ENCODE data around the gene IL1A.
"Not testable (repeated sequence)": the region's sequence is repeated elsewhere in the genome, so short reads cannot be mapped to it uniquely, and the experiment has no call there.

Gene IL1A

GRCh38 chr2:112784199-112785189 lies at the start of gene IL1A:
IL1A (minus strand) TSS chr2:112784493; CDS start chr2:112783770, 723 bp downstream.
- Mint-ChIP-seq H3K27me3 (ENCODE audit: low read depth) (peaks cover under 1% of the 10 kb centered on the region), H3K27ac (no peak within 1 kb of the TSS), H3K4me1 (ENCODE audit: low read depth) (peaks cover 13% of the 10 kb centered on the region), H3K9me3 (no peaks in the 10 kb centered on the region), H3K36me3 (ENCODE audit: low read depth) (no peaks in the 10 kb centered on the region), H3K4me3 (peak within 1 kb of the TSS; percentile 8)
- peak; percentile 20 for DNase-seq (ENCODE audit: low spot score)

- no peaks in the 10 kb centered on the region for H3K9me3 Mint-ChIP-seq
- H3K27me3 Mint-ChIP-seq (ENCODE audit: low read depth) = peaks cover 10% of the 10 kb centered on the region
- no peak for DNase-seq (ENCODE audit: low spot score)
- H3K4me1 Mint-ChIP-seq (ENCODE audit: low read depth) = peaks cover 2% of the 10 kb centered on the region
- no peak overlapping the region for H3K27ac Mint-ChIP-seq
- H3K4me3 Mint-ChIP-seq = no peak overlapping the region
- H3K36me3 Mint-ChIP-seq (ENCODE audit: low read depth) = no peaks in the 10 kb centered on the region
Observed at GRCh38 chr2:112833976-112834375, 49.7 kb upstream of the IL1A start.

- not testable (repeated sequence) for H3K27me3 Mint-ChIP-seq (ENCODE audit: low read depth); H3K9me3 Mint-ChIP-seq; H3K4me1 Mint-ChIP-seq (ENCODE audit: low read depth); DNase-seq (ENCODE audit: low spot score); H3K36me3 Mint-ChIP-seq (ENCODE audit: low read depth); H3K4me3 Mint-ChIP-seq; H3K27ac Mint-ChIP-seq
Observed at GRCh38 chr2:112833639-112833931, 49.3 kb upstream of the IL1A start.

- DNase-seq (ENCODE audit: low spot score) = no peak
- no peaks in the 10 kb centered on the region for H3K36me3 Mint-ChIP-seq (ENCODE audit: low read depth)
- H3K4me1 Mint-ChIP-seq (ENCODE audit: low read depth) = peaks cover 9% of the 10 kb centered on the region
- H3K4me3 Mint-ChIP-seq = no peak overlapping the region
- no peaks in the 10 kb centered on the region for H3K9me3 Mint-ChIP-seq
- H3K27ac Mint-ChIP-seq = no peak overlapping the region
- peaks cover 2% of the 10 kb centered on the region for H3K27me3 Mint-ChIP-seq (ENCODE audit: low read depth)
Observed at GRCh38 chr2:112832841-112833638, 48.7 kb upstream of the IL1A start.

GRCh38 chr2:112831946-112832840 lies 47.9 kb upstream of the IL1A start:
- no peak for DNase-seq (ENCODE audit: low spot score)
- H3K4me1 Mint-ChIP-seq (ENCODE audit: low read depth) = peaks cover 9% of the 10 kb centered on the region
- no peak overlapping the region for H3K27ac Mint-ChIP-seq
- H3K36me3 Mint-ChIP-seq (ENCODE audit: low read depth) = no peaks in the 10 kb centered on the region
- H3K9me3 Mint-ChIP-seq = no peaks in the 10 kb centered on the region
- H3K27me3 Mint-ChIP-seq (ENCODE audit: low read depth) = peaks cover 2% of the 10 kb centered on the region
- H3K4me3 Mint-ChIP-seq = no peak overlapping the region

- Mint-ChIP-seq H3K36me3 (ENCODE audit: low read depth) (no peaks in the 10 kb centered on the region), H3K4me3 (no peak overlapping the region), H3K4me1 (ENCODE audit: low read depth) (peaks cover 9% of the 10 kb centered on the region), H3K27me3 (ENCODE audit: low read depth) (peaks cover 2% of the 10 kb centered on the region), H3K9me3 (no peaks in the 10 kb centered on the region), H3K27ac (no peak overlapping the region)
- no peak for DNase-seq (ENCODE audit: low spot score)
Observed at GRCh38 chr2:112831513-112831845, 47.2 kb upstream of the IL1A start.

GRCh38 chr2:112830682-112831512 lies 46.6 kb upstream of the IL1A start:
- H3K27me3 Mint-ChIP-seq (ENCODE audit: low read depth) = peaks cover 2% of the 10 kb centered on the region
- peaks cover 9% of the 10 kb centered on the region for H3K4me1 Mint-ChIP-seq (ENCODE audit: low read depth)
- no peaks in the 10 kb centered on the region for H3K9me3 Mint-ChIP-seq
- no peaks in the 10 kb centered on the region for H3K36me3 Mint-ChIP-seq (ENCODE audit: low read depth)
- H3K4me3 Mint-ChIP-seq = no peak overlapping the region
- no peak overlapping the region for H3K27ac Mint-ChIP-seq
- no peak for DNase-seq (ENCODE audit: low spot score)

GRCh38 chr2:112829961-112830681 lies 45.8 kb upstream of the IL1A start:
- Mint-ChIP-seq H3K9me3 (no peaks in the 10 kb centered on the region), H3K27me3 (ENCODE audit: low read depth) (peaks cover 2% of the 10 kb centered on the region), H3K27ac (no peak overlapping the region), H3K4me3 (no peak overlapping the region), H3K36me3 (ENCODE audit: low read depth) (no peaks in the 10 kb centered on the region), H3K4me1 (ENCODE audit: low read depth) (peaks cover 9% of the 10 kb centered on the region)
- no peak for DNase-seq (ENCODE audit: low spot score)

GRCh38 chr2:112829101-112829960 lies 45.0 kb upstream of the IL1A start:
- H3K27me3 Mint-ChIP-seq (ENCODE audit: low read depth) = peaks cover 2% of the 10 kb centered on the region
- no peak for DNase-seq (ENCODE audit: low spot score)
- no peak overlapping the region for H3K27ac Mint-ChIP-seq
- H3K36me3 Mint-ChIP-seq (ENCODE audit: low read depth) = no peaks in the 10 kb centered on the region
- peaks cover 9% of the 10 kb centered on the region for H3K4me1 Mint-ChIP-seq (ENCODE audit: low read depth)
- no peak overlapping the region for H3K4me3 Mint-ChIP-seq
- no peaks in the 10 kb centered on the region for H3K9me3 Mint-ChIP-seq

- Mint-ChIP-seq H3K36me3 (ENCODE audit: low read depth) (no peaks in the 10 kb centered on the region), H3K4me1 (ENCODE audit: low read depth) (peaks cover 9% of the 10 kb centered on the region), H3K9me3 (no peaks in the 10 kb centered on the region), H3K4me3 (no peak overlapping the region), H3K27ac (no peak overlapping the region), H3K27me3 (ENCODE audit: low read depth) (peaks cover 2% of the 10 kb centered on the region)
- no peak for DNase-seq (ENCODE audit: low spot score)
Observed at GRCh38 chr2:112828251-112828691, 44.0 kb upstream of the IL1A start.

- Mint-ChIP-seq H3K9me3 (no peaks in the 10 kb centered on the region), H3K4me1 (ENCODE audit: low read depth) (peaks cover 11% of the 10 kb centered on the region), H3K36me3 (ENCODE audit: low read depth) (no peaks in the 10 kb centered on the region), H3K27ac (no peak overlapping the region), H3K4me3 (no peak overlapping the region), H3K27me3 (ENCODE audit: low read depth) (peaks cover 2% of the 10 kb centered on the region)
- DNase-seq (ENCODE audit: low spot score) = no peak
Observed at GRCh38 chr2:112827604-112828185, 43.4 kb upstream of the IL1A start.

- no peaks in the 10 kb centered on the region for H3K36me3 Mint-ChIP-seq (ENCODE audit: low read depth)
- peaks cover 17% of the 10 kb centered on the region for H3K4me1 Mint-ChIP-seq (ENCODE audit: low read depth)
- no peak overlapping the region for H3K4me3 Mint-ChIP-seq
- H3K9me3 Mint-ChIP-seq = no peaks in the 10 kb centered on the region
- peaks cover 2% of the 10 kb centered on the region for H3K27me3 Mint-ChIP-seq (ENCODE audit: low read depth)
- DNase-seq (ENCODE audit: low spot score) = no peak
- no peak overlapping the region for H3K27ac Mint-ChIP-seq
Observed at GRCh38 chr2:112827009-112827408, 42.7 kb upstream of the IL1A start.
